Left ventricle myocardium inferior (tissue), 1 donor: Measurements from ENCODE around the gene ZYG11A. TPM values are rescaled to one million over a fixed set of nuclear protein-coding genes. Genes with fewer than 3 reads are reported as not detected.

ENCODE experiments used
- DNase-seq: peaks from one replicate; pipeline ENCODE4 v3.0.0-alpha.2; 2020
- H3K27ac ChIP-seq: fragments of 200-600 bp; replicated peaks from 2 replicates; pipeline ENCODE4 v1.8.0; 2021
- H3K27me3 ChIP-seq: fragments of 200-600 bp; 2 replicates; pipeline ENCODE4 v1.8.0; 2021; ENCODE audit warnings: low read depth
- H3K36me3 ChIP-seq: fragments of 200-600 bp; 2 replicates; pipeline ENCODE4 v1.8.0; 2021
- H3K4me1 ChIP-seq: fragments of 200-600 bp; 2 replicates; pipeline ENCODE4 v1.8.0; 2021
- H3K4me3 ChIP-seq: fragments of 200-600 bp; 2 replicates; pipeline ENCODE4 v1.8.0; 2021; ENCODE audit warnings: mild to moderate bottlenecking, moderate library complexity
- H3K9me3 ChIP-seq: fragments of 200-600 bp; replicated peaks from 2 replicates; pipeline ENCODE4 v1.8.0; 2021
- intact Hi-C: fragments of 100-400 bp; cut with micrococcal nuclease; formaldehyde crosslinking; loops from one replicate; pipeline ENCODE4 v1.11.0; 2022
- total RNA-seq: library from RNA; stranded (reverse); fragmentation: NEBNext Ultra II Directional; extraction: Animal tissue kit (Norgen Biotek cat#: 25700); gene quantifications from one replicate; pipeline ENCODE4 v1.2.1, GENCODE V29; 2021
- TF ChIP-seq, protein P1 (sequence below): fragments of 200-600 bp; IDR thresholded peaks from 2 replicates; pipeline ENCODE4 v1.8.0; 2021; ENCODE audit warnings: antibody characterized with exemption, mild to moderate bottlenecking, borderline replicate concordance
- donor health status: DM: no; HTN: yes; CAD: no; lungs with severe emphysema.

Gene ZYG11A
- total RNA-seq, 1 donor from 2014 or later, result not detected

DNA sequence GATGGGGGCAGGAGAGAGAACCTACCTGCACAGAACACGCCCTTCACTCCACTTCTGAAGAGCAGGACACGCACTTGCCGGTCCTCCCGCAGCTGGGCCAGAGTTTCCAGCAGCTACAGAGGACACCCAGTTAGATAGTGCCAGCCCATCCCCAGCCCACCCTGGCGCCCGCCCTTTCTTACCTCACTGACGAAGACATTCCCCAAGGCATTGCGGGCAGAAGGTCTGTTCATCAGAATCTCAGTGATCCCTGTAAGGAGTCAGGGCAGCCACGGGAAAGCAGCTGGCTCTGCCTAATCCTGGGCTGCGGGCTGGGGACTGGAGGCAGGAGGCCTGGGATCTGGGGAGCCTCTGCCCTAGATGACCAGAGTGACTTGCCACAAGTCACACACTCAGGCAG is 69.0 kb downstream of the ZYG11A start:
- Histone ChIP-seq H3K27ac (no peak overlapping the region), H3K4me1 (peaks cover 36% of the 10 kb centered on the region), H3K9me3 (no peaks in the 10 kb centered on the region), H3K27me3 (no peaks in the 10 kb centered on the region), H3K36me3 (peaks cover 15% of the 10 kb centered on the region), H3K4me3 (no peak overlapping the region)
- intact Hi-C loops, result no loop called here
- DNase-seq, result no peak
- TF ChIP-seq, protein P1, sequence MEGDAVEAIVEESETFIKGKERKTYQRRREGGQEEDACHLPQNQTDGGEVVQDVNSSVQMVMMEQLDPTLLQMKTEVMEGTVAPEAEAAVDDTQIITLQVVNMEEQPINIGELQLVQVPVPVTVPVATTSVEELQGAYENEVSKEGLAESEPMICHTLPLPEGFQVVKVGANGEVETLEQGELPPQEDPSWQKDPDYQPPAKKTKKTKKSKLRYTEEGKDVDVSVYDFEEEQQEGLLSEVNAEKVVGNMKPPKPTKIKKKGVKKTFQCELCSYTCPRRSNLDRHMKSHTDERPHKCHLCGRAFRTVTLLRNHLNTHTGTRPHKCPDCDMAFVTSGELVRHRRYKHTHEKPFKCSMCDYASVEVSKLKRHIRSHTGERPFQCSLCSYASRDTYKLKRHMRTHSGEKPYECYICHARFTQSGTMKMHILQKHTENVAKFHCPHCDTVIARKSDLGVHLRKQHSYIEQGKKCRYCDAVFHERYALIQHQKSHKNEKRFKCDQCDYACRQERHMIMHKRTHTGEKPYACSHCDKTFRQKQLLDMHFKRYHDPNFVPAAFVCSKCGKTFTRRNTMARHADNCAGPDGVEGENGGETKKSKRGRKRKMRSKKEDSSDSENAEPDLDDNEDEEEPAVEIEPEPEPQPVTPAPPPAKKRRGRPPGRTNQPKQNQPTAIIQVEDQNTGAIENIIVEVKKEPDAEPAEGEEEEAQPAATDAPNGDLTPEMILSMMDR, result no peak

- no peak for DNase-seq
- TF ChIP-seq, protein P1, result no peak
- no peak overlapping the region for H3K27ac ChIP-seq
- H3K9me3 ChIP-seq, result no peaks in the 10 kb centered on the region
- intact Hi-C loops, result no loop called here
- H3K27me3 ChIP-seq, result no peaks in the 10 kb centered on the region
- peaks cover 41% of the 10 kb centered on the region for H3K4me1 ChIP-seq
- peaks cover 15% of the 10 kb centered on the region for H3K36me3 ChIP-seq
- no peak overlapping the region for H3K4me3 ChIP-seq
Measured at GRCh38 chr1:52913014-52913413, 70.5 kb downstream of the ZYG11A start.

GRCh38 chr1:52913537-52913936 is 71.0 kb downstream of the ZYG11A start:
- H3K4me1 ChIP-seq, result peaks cover 45% of the 10 kb centered on the region
- H3K27ac ChIP-seq, result no peak overlapping the region
- intact Hi-C loops, result no loop called here
- no peaks in the 10 kb centered on the region for H3K9me3 ChIP-seq
- no peak for DNase-seq
- TF ChIP-seq, protein P1, result no peak
- peaks cover 15% of the 10 kb centered on the region for H3K36me3 ChIP-seq
- no peaks in the 10 kb centered on the region for H3K27me3 ChIP-seq
- H3K4me3 ChIP-seq, result no peak overlapping the region

DNA sequence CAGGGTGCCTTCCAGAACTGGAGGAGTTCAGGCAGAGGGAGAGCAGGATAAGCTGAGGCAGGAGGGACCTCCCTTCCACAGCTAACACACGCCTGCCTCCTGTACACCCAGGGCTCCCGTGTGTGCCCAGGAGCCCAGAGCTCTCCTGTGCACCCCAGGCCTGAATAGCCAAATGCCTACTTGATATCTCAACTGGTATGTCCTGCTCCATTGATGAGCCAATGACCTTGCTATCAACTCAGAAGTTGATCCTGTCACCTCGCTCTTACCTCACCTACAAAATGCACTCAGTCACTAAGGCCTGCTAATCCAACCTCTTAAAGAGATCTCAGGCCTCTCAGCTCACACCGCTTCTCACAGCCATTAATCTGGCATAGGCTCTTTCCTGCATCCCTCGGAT is 71.9 kb downstream of the ZYG11A start:
- no peak for DNase-seq
- H3K4me1 ChIP-seq, result peaks cover 50% of the 10 kb centered on the region
- TF ChIP-seq, protein P1, result no peak
- intact Hi-C loops, result no loop called here
- no peaks in the 10 kb centered on the region for H3K9me3 ChIP-seq
- no peaks in the 10 kb centered on the region for H3K27me3 ChIP-seq
- no peak overlapping the region for H3K4me3 ChIP-seq
- H3K36me3 ChIP-seq, result peaks cover 15% of the 10 kb centered on the region
- peak overlapping the region; percentile 77 for H3K27ac ChIP-seq

GRCh38 chr1:52915211-52915854 is 72.8 kb downstream of the ZYG11A start:
- no peaks in the 10 kb centered on the region for H3K9me3 ChIP-seq
- intact Hi-C loops, result no loop called here
- no peak for DNase-seq
- H3K27me3 ChIP-seq, result no peaks in the 10 kb centered on the region
- peaks cover 54% of the 10 kb centered on the region for H3K4me1 ChIP-seq
- peaks cover 15% of the 10 kb centered on the region for H3K36me3 ChIP-seq
- TF ChIP-seq, protein P1, result no peak
- H3K4me3 ChIP-seq, result no peak overlapping the region
- H3K27ac ChIP-seq, result peak overlapping the region; percentile 77
